H4 (cell line): ENCODE measurements around the gene LYRM4. TPM values are rescaled to one million over a fixed set of nuclear protein-coding genes. Genes with fewer than 3 reads are reported as not detected.
"Not testable (repeated sequence)": the region's sequence is repeated elsewhere in the genome, so short reads cannot be mapped to it uniquely, and the experiment has no call there.

Source experiments
- DNase-seq: peaks from one replicate; pipeline ENCODE4 v3.0.0-alpha.2; 2015; ENCODE audit warnings: low spot score
- total RNA-seq: library from RNA; depleted of rRNA; stranded (reverse); fragments of >200 nt; shearing (Covaris generic); gene quantifications from 2 replicates; pipeline ENCODE4 v1.2.3, GENCODE V29; 2014; rRNA removed

LYRM4 gene
- total RNA-seq, 1 experiment from 2014 or later, result 33.0 TPM

DNA sequence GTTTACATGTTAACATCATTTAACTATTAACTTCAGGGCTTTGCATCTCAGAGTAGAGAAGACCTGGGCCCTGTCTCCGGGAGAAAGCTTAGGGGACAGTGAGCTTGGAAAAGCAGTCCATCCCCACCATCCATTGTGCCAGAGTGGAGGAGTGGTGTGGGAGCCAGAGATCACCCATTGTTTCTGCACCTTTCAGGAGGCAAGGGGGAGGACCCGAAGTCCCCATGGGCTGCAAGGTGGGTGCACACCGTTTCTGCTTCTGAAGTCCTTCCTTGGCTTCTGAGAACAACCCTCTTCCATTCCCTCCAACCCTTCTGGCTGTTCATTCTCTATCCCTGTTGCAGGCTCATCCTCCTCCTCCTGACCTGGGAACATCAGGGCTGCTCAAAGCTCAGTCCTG is 179.6 kb downstream of the LYRM4 start:
- DNase-seq, result no peak

- no peak for DNase-seq
Observed at GRCh38 chr6:5080574-5080973, 180.2 kb downstream of the LYRM4 start.

GRCh38 chr6:5079692-5080091 is 181.1 kb downstream of the LYRM4 start:
- DNase-seq, result no peak

DNA sequence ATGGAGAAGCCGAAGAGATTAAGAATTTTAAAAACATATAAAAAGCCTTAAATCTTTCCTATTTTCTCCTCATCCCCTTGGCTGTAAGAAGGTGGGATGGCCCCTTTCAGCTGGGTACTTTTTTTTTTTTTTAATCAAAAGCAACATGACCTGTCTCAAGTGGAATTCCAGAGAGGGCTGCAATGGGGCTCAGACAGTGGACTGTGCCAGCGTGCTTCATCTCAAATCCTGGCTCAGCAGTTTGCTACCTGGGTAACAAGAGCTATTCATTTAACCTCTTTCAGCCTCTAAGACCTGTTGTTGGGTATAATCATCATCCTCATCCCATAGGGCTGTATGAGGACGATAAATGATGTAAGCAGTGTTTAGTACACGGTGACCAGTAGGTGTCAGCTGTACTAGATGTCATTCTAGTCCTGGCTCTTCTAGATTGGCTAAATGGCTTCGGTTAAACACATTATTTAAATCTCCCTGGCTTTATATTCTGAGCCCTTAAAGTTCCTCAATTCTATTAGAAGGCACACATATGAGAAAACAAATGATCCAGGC is 182.6 kb downstream of the LYRM4 start:
- no peak for DNase-seq

GRCh38 chr6:5076931-5077330 is 183.8 kb downstream of the LYRM4 start:
- DNase-seq, result no peak

DNA sequence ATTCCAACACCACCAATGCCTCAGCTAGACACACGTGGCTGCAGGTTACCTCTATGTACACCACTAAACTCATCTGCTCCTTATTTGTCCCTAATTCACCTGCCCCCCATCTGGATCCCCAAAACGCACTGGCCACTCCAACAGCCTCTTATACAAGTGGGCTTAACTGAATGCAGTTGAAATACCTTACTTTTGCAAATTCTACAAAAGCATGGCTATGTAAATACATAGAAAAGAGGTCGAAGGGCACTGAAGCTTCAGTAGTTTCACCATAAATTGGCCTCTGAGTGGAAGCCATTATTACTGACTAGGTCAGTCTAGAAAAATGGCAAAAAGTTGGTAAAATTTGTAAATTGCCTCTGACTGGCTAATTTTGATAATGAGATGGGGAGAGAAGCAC is 186.8 kb downstream of the LYRM4 start:
- no peak for DNase-seq

DNA sequence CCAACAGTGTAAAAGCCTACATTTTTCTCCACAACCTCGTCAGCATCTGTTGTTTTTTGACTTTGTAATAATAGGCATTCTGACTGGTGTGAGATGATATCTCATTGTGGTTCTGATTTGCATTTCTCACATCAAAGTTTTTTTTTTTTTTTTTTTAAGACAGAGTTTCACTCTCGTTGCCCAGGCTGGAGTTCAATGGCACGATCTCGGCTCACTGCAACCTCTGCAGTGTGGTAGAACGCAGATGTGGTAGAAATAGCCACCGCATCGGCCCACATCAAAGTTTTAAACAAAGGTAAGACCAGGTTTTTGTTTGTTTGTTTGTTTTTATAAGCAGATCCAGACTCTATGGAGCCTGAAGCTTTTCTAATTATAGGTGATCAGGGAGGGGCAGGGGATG is 188.3 kb downstream of the LYRM4 start:
- DNase-seq, result no peak

DNA sequence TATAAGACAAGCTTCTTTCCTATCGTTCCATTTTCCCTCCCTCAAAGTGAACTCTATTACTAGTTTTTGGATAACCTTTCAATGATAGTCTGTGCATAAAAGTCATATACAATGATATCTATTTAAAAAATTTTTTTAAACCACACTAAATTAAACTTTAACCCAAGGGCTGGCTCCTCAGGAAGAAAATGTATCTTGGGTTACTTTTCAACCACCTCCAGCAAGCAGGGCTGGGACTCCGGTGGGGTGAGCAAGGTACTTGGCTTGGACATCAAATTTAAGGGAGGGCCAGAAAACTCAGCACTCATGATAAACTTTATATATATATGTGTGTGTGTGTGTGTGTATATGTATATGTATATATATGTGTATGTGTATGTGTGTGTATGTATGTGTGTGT is 189.5 kb downstream of the LYRM4 start:
- DNase-seq, result no peak

DNA sequence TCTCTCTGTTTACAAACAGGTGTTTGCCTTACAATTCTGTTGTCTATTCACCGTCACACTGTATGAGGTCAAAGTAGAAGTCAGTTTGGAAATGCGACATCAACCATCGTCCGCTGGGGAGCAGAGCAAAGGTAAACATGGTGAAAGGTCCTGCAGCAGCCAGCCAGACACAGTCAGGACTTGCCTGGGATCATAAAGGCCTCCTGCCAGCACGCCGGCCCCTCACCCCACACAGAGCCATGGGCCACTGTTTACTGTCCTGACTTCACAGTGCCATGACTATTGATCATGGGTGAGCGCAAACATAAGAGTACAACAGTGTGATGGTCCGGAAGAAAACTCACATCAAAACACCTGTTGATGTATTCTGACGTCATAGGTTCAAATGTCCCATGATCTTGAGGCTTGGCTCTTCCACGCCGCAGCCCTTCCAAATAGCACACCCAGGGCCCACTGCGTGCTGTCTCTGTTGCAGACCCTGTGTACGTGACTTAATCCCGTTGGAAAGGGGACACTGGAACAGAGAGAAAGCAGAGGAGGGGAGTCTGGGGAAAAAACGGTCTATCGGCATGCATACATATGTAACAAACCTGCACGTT is 192.5 kb downstream of the LYRM4 start:
- DNase-seq, result no peak

- no peak for DNase-seq
Observed at GRCh38 chr6:5067305-5067704, 193.4 kb downstream of the LYRM4 start.

GRCh38 chr6:5066456-5067093 is 194.2 kb downstream of the LYRM4 start:
- DNase-seq, result no peak

DNA sequence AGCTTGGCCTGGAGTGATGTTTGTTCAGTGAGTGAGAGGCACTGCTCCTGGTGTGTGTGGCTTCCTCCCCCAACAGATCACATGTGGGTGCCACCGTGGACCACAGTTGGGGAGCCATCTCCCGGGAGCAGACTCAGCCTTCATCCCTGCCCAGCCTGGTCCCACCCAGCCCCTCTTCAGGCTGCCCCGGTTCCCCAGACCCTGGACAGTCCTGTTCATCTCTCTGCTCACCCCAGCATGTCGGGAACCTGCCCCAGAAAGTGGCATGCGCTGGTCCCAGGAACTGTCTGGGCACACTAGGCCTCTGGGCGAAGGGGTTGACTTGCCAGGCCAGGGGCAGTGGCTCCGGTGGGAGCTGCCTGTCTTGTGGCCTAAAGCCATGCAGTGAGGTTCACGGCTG is 197.1 kb downstream of the LYRM4 start:
- DNase-seq, result no peak

GRCh38 chr6:5061152-5061551 is 199.6 kb downstream of the LYRM4 start:
- DNase-seq, result no peak

DNA sequence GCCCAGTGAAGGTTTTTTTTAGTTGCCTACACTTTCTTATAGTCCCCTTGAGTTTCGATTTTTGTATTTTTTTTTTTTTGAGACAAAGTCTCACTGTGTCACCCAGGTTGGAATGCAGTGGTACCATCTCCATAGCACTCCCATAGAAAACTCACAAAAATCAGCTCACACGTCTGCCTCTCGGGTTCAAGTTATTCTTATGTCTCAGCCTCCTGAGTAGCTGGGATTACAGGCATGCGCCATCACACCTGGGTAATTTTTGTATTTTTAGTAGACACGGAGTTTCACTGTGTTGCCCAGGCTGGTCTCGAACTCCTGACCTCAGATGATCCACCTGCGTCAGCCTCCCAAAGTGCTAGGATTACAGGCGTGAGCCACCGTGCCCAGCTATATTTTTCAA is 200.3 kb downstream of the LYRM4 start:
- not testable (repeated sequence) for DNase-seq

DNA sequence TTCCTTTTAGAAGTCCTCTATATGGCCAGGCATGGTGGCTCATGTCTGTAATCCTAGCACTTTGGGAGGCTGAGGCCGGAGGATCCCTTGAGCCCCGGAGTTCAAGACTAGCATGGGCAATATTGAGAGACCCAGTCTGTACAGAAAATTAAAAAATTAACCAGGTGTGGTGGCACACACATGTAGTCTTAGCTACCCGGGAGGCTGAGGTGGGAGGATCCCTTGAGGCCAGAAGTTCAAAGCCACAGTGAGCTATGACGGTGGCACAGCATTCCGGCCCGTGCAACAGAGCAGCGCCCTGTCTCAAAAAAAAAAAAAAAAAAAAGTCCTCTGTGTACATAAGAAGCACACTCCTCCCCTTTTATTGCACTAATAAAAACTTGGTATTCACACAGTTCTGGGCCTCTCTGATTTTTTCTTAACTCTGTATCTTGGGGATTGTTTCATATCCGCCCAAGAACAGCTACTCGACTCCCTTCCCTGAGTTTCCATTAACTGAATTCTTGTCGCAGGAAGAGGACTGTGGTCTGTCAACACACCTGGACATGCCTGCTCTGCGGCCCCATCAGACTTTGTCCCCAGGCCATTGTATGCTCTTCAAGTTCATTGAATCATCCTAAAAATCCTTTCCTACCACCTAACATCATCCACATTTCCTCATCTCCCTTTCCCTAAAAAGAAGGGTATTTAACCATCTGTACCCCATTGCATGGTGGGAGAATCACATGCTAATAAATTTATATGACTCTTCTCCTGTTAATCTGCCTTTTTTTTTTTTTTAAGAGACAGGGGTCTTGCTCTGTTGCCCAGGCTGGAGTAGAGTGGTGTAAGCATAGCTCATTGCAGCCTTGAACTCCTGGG is 201.5 kb downstream of the LYRM4 start:
- no peak for DNase-seq

Other genes with a start within 250 kb of the LYRM4 start
- 0.06 TPM in 1 of 2 replicates, not detected in the other for gene PPP1R3G, start 175.6 kb downstream of the LYRM4 start, total RNA-seq
- 17.6 and 19.2 TPM in 2 replicates for gene FARS2, start 563 bp upstream of the LYRM4 start, total RNA-seq